T-helper 22 cell (primary cell): ENCODE measurements around the gene GRK4.
"Not testable (repeated sequence)": the region's sequence is repeated elsewhere in the genome, so short reads cannot be mapped to it uniquely, and the experiment has no call there.

Experiments used
- DNase-seq: peaks from one replicate; pipeline ENCODE4 v3.0.0-alpha.2; 2020; ENCODE audit warnings: low read depth

The GRK4 gene

GRCh38 chr4:3039706-3040366 lies 76.5 kb downstream of the GRK4 start:
- DNase-seq = no peak

GRCh38 chr4:3040452-3041191 lies 77.3 kb downstream of the GRK4 start:
- no peak for DNase-seq

DNA sequence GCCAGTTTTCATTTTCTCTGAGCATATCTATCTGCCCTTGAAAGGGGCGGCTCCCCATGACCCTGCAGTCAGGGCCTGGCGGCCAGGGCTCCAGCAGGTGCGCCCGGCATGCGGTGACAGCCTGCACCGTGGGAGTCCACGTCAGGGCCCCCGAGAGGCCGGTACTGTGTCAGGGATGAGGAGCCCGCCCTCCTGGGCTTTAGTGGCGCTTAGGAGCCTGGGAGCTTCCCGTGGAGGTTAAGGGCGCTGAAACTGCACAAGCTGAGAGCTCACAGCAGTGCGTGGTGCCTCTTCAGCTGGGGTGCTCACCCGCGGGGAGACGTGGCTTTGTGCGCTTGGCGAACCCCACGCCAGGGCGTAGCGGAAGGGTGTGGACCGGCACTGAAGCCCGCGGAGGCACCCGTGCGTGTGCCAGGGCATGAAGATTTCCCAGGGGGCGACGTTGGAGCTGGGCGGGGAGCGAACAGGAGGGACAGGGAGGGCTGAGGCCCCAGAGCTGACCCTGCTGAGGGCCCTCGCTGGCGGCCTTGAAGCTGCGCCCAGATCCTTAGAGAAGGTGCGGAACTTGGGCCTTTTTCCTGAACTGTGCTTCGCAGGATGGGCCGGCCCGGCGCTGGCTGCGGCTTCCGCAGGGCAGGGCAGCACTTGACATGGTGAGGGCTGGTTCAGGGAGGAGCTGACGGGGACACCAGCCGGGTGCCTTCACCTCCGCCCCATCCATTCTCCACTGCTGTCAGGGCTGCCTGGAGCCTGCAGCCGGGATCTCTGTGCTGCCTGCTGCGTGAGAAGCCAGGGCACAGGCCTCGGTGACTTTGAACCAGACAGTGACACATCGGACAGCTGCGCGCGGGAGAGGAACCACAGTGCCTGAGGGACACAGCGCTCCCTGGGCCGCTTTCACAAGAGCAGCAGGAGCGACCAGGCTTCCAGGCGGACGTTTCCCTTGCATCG lies 78.1 kb downstream of the GRK4 start:
- no peak for DNase-seq

GRCh38 chr4:3042226-3042625 lies 78.9 kb downstream of the GRK4 start:
- DNase-seq = no peak

- DNase-seq = no peak
Observed at GRCh38 chr4:3043282-3044020, 80.1 kb downstream of the GRK4 start.

DNA sequence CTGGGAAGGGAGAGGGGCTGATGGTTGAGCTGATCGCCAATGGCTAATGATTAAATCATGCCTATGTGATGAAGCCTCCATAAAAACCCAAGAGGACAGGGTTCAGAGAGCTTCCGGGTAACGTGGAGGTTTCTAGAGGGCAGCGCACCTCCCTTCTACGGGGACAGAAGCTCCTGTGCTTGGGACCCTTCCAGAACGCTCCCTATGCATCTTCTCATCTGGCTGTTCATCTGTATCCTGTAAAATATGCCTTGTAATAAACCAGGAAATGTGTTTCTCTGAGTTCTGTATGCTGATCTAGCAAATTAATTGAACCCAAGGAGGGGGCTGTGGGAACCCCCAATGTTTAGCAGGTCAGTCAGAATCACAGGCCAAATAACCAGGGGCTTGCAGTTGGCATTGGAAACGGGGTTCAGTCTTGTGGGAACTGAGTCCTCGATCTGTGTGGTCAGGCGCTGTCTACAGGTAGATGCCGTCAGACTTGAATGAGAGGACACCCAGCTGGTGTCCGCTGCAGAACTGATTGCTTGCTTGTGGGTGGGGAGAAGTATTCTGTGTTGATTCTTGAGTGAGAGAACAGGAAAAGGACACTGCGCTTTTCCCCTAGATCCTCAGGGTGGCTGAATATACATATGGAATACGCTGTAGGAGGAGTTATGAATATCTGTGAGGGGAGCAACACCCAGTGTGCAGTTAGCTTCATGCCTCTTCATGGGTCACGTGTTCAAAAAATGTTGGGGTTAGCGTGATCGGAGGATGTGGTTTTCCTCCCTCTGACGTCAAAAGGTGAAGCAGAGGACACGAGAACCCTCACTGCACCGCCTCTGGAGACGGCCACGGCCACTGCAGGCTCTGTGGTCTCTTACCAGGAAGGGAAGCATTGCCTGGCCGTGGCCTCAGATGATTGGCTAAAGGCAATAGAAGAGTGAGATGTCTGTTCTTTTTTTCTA lies 81.8 kb downstream of the GRK4 start:
- DNase-seq = peak; percentile 62

GRCh38 chr4:3046162-3046561 lies 82.8 kb downstream of the GRK4 start:
- no peak for DNase-seq

GRCh38 chr4:3046623-3047022 lies 83.3 kb downstream of the GRK4 start:
- DNase-seq = no peak

GRCh38 chr4:3047464-3048286 lies 84.3 kb downstream of the GRK4 start:
- DNase-seq = peak; percentile 54

DNA sequence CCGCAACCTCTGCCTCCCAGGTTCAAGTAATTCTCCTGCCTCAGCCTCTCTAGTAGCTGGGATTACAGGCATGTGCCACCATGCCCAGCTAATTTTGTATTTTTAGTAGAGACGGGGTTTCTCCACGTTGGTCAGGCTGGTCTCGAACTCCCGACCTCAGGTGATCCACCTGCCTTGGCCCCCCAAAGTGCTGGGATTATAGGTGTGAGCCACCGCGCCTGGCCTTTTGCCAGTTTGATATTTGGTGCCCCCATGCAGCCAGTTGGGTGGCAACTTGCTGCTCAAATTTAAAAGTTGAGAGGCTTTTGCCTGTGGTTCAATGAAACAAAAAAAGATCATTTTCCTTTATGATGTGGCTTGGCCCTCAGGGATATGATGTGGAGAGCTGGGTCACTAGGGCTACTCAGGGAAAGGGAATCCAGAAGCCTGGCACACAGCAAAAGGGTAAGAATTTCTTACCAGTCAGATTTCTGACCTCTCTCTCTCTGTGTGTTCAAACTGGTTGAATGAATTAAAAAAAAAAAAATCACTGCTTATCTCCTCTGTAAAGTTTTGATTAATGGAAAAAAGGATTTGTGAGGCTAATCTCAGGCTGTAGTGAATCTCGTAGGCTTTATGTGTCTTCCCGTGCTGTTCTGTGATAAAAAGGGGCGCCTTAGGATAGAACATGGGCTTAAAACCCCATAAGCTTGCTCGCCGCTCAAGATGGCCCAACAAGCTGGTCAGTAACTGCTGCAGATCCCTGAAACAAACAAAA lies 87.9 kb downstream of the GRK4 start:
- not testable (repeated sequence) for DNase-seq

- DNase-seq = no peak
Observed at GRCh38 chr4:3054169-3054759, 90.9 kb downstream of the GRK4 start.

GRCh38 chr4:3059943-3060342 lies 96.6 kb downstream of the GRK4 start:
- no peak for DNase-seq

- DNase-seq = no peak
Observed at GRCh38 chr4:3060946-3061345, 97.6 kb downstream of the GRK4 start.

- DNase-seq = no peak
Observed at GRCh38 chr4:3062471-3062870, 99.1 kb downstream of the GRK4 start.

- no peak for DNase-seq
Observed at GRCh38 chr4:3065551-3065950, 102.2 kb downstream of the GRK4 start.

- no peak for DNase-seq
Observed at GRCh38 chr4:3066836-3067400, 103.5 kb downstream of the GRK4 start.

DNA sequence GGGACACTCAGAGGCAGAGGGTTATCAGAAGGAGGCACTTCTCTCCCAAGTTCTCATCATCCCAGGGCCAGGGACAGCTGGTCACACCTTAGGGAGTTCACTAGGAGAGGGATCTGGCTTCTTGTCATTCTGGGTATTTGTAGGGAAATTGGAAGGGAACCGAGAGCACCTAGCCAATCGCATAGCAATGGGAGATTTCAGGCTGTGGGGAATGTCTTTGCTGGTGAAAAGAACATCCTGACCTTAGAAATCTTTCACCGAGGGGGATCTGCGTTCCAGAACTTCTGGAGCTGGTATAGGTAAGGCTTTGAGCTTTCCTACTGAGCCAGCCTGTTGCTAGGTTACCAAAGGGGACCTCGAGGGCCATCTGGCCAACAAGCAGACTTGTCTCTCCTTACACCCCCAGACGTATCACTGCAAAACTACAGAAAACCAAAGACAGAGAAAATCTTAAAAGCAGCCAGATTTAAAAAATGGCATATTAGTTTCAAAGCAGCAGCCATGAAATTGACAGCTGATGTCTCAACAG lies 104.2 kb downstream of the GRK4 start:
- DNase-seq = no peak

GRCh38 chr4:3069661-3070199 lies 106.4 kb downstream of the GRK4 start:
- no peak for DNase-seq
